Sigmoid colon (tissue), 7 donors: ENCODE data around the gene SLC45A2. TPM values are rescaled to one million over a fixed set of nuclear protein-coding genes. Genes with fewer than 3 reads are reported as not detected.

ENCODE experiments used
- DNase-seq: peaks from one replicate; pipeline ENCODE4 v3.0.0-alpha.2; 2019
- H3K27ac ChIP-seq, 4 donors: fragments of 200-600 bp; sonication (generic); one replicate each; pipeline ENCODE4 v1.5.1; 2016 to 2019; ENCODE audit warnings: mild to moderate bottlenecking in 1 of 4
- H3K27me3 ChIP-seq, 3 donors: fragments of 200-600 bp; sonication (generic); one replicate each; pipeline ENCODE4 v1.5.1; 2019; ENCODE audit warnings: mild to moderate bottlenecking in 1 of 3
- H3K36me3 ChIP-seq, 4 donors: fragments of 200-600 bp; sonication (generic); one replicate each; pipeline ENCODE4 v1.5.1; 2016 to 2019
- H3K4me1 ChIP-seq, 4 donors: fragments of 200-600 bp; sonication (generic); one replicate each; pipeline ENCODE4 v1.5.1; 2017 to 2019
- H3K4me3 ChIP-seq, 4 donors: fragments of 200-600 bp; sonication (generic); one replicate each; pipeline ENCODE4 v1.5.1; 2017 to 2019; ENCODE audit warnings: mild to moderate bottlenecking in 2 of 4, moderate library complexity in 1 of 4
- H3K9me3 ChIP-seq, 4 donors: fragments of 200-600 bp in 3 of 4; sonication (generic) in 3 of 4; one replicate each; pipeline versions ENCODE4 v1.5.1 to v1.6.1; 2013 to 2019
- EP300 ChIP-seq, 4 donors: sonication (generic); formaldehyde crosslinking; IDR thresholded peaks; one replicate each; pipeline ENCODE4 v1.6.1; 2017; ENCODE audit warnings: antibody characterized with exemption in 4 of 4
- POLR2A ChIP-seq, 2 donors: fragments of 450-650 bp; IDR thresholded peaks; one replicate each; pipeline ENCODE4 v1.6.1; 2016; ENCODE audit warnings: antibody characterized with exemption in 2 of 2, mild to moderate bottlenecking in 2 of 2, moderate library complexity in 2 of 2
- POLR2AphosphoS5 ChIP-seq, 4 donors: sonication (generic); formaldehyde crosslinking; IDR thresholded peaks; one replicate each; pipeline ENCODE4 v1.6.1; 2017; ENCODE audit warnings: antibody characterized with exemption in 4 of 4
- WGBS, 2 donors: extraction: QIAGEN DNeasy Blood & Tissue Kit; methylation state at CpG; one replicate each; pipeline ENCODE4 v1.1.7; 2013; 5-methylcytosine and 5-hydroxymethylcytosine counted together
- intact Hi-C: fragments of 100-400 bp; cut with DNase I; formaldehyde crosslinking; loops from one replicate; pipeline ENCODE4 v1.15.1; 2023
- polyA plus RNA-seq, 3 donors: library from polyadenylated mRNA; stranded (reverse); fragments of 200-250 nt; gene quantifications; one replicate each; pipeline ENCODE4 v1.2.3, GENCODE V29; 2013
- total RNA-seq, 4 donors: library from RNA; depleted of rRNA; stranded (reverse); fragments of >200 nt; gene quantifications; one replicate each; pipeline ENCODE4 v1.1.0, GENCODE V29; 2016
- TF ChIP-seq, protein P1 (sequence below), 4 experiments: fragments of 450-650 bp in 3 of 4; fragments of 200-600 bp in 1 of 4; IDR thresholded peaks; one replicate each; pipeline ENCODE4 v1.5.1; 2016 to 2019; ENCODE audit warnings: antibody characterized with exemption in 4 of 4, mild to moderate bottlenecking in 3 of 4, moderate library complexity in 2 of 4
- donor health status: healthy with polysubstance abuse.
- donor health status: Bipolar disorder and iron deficiency.
- donor health status: healthy.

The SLC45A2 gene
- total and polyA plus RNA-seq, 7 donors = 0.03 to 0.27 TPM; not detected in 5

DNA sequence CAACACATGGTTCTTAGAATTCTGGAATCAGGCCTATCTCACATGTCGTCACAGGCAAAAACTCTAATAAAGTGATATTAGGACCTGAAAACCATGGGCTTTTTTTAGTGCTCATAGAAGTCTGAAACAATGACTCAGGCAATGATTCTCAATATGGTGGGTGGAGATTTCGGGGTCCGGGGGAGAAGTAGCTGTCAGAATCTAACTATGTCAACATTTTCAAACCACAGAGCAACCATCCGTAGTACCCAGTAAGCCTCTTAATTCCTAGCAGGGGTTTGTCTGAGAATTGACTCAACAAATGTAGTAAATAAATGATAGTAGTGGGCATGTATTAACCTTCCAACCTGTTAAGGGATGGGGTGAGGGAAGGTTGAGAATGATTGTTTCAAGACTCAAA is 20.7 kb upstream of the SLC45A2 start:
- Histone ChIP-seq H3K9me3 (no peaks in the 10 kb centered on the region), H3K36me3 (peaks cover 0 to 31% (median 3%) of the 10 kb centered on the region in 4 donors), H3K27me3 (no peaks in the 10 kb centered on the region), H3K27ac (peak overlapping the region in 1 of 4 donors; percentile 1), H3K4me1 (peaks cover 0 to 30% (median 15%) of the 10 kb centered on the region in 4 donors), H3K4me3 (no peak overlapping the region)
- TF ChIP-seq, protein P1, sequence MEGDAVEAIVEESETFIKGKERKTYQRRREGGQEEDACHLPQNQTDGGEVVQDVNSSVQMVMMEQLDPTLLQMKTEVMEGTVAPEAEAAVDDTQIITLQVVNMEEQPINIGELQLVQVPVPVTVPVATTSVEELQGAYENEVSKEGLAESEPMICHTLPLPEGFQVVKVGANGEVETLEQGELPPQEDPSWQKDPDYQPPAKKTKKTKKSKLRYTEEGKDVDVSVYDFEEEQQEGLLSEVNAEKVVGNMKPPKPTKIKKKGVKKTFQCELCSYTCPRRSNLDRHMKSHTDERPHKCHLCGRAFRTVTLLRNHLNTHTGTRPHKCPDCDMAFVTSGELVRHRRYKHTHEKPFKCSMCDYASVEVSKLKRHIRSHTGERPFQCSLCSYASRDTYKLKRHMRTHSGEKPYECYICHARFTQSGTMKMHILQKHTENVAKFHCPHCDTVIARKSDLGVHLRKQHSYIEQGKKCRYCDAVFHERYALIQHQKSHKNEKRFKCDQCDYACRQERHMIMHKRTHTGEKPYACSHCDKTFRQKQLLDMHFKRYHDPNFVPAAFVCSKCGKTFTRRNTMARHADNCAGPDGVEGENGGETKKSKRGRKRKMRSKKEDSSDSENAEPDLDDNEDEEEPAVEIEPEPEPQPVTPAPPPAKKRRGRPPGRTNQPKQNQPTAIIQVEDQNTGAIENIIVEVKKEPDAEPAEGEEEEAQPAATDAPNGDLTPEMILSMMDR (IDR thresholded peaks at IDR 0.05) = no peak
- TF ChIP-seq POLR2A (IDR thresholded peaks at IDR 0.05) (no peak), EP300 (IDR thresholded peaks at IDR 0.05) (no peak), POLR2AphosphoS5 (IDR thresholded peaks at IDR 0.05) (no peak)
- DNase-seq = no peak
- intact Hi-C loops = loop anchor here (5.0 to 10.0 kb wide), 4 partner anchors 37 to 910 kb away; partner anchors contain the start of genes BRIX1, C1QTNF3 and RAD1
- 90 to 93% methylated on average over 4 of the region's 4 CpGs for WGBS, 2 donors

DNA sequence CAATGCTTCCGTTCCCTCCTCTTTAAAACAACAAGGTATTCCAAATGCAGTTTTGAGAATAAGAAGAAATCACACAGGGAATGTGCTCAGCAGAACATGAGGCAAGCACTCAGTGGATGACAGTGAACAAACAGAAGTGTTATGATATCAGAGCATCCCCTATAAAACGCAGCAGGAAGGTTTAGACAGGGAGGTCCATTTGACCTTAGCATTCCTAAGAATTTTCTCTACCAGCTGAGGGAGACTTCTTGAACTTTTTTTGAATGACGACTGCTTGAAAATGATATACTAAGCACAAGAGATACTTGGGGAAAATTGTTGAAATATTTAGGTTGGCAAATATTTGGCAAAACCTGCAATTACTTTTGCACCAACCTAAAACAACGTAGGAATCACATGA is 19.4 kb upstream of the SLC45A2 start:
- Histone ChIP-seq H3K27ac (no peak overlapping the region), H3K4me1 (peaks cover 0 to 30% (median 13%) of the 10 kb centered on the region in 4 donors), H3K27me3 (no peaks in the 10 kb centered on the region), H3K9me3 (no peaks in the 10 kb centered on the region), H3K36me3 (peaks cover 0 to 31% (median 3%) of the 10 kb centered on the region in 4 donors), H3K4me3 (no peak overlapping the region)
- intact Hi-C loops = loop anchor here (10.0 kb wide), 2 partner anchors 481 to 911 kb away; partner anchors contain the start of genes BRIX1 and RAD1
- WGBS, 2 donors = 79 to 89% methylated on average over 4 of the region's 4 CpGs
- DNase-seq = no peak
- TF ChIP-seq, protein P1 (IDR thresholded peaks at IDR 0.05) = no peak
- TF ChIP-seq EP300 (IDR thresholded peaks at IDR 0.05) (no peak), POLR2AphosphoS5 (IDR thresholded peaks at IDR 0.05) (no peak), POLR2A (IDR thresholded peaks at IDR 0.05) (no peak)

DNA sequence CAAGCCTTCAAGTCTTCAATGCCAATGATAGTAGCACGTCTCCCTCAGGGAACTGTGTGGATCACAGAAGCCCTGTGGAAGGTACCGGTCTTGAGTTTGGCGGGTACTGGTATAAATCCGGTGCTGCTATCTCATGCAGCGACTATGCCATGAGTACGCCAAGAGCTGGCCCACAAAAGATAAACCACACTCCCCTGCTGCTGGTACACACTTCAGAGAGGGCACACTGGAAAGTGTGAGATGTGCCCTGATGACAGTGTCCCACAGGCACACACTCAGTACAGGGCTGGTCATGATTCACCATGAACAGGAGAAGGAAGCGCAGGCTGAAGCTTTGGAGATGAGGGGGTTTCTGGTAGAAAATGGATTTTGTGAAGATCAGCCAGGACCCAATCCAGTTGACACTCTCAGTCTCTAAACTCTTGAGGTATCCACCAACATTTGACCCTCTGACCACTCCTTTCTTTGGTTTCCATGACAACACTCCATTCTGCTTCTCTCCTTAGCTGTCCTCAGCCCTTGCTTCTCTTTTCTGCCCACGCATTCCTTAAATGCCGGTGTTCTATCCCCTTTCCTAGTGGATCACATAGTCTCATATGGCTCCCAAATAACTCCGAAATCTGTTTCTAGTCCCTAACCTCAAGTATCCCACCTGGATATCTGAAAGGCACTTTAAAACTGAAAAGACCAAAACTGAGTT is 18.3 kb upstream of the SLC45A2 start:
- H3K4me1 ChIP-seq = peaks cover 0 to 26% (median 12%) of the 10 kb centered on the region in 4 donors

DNA sequence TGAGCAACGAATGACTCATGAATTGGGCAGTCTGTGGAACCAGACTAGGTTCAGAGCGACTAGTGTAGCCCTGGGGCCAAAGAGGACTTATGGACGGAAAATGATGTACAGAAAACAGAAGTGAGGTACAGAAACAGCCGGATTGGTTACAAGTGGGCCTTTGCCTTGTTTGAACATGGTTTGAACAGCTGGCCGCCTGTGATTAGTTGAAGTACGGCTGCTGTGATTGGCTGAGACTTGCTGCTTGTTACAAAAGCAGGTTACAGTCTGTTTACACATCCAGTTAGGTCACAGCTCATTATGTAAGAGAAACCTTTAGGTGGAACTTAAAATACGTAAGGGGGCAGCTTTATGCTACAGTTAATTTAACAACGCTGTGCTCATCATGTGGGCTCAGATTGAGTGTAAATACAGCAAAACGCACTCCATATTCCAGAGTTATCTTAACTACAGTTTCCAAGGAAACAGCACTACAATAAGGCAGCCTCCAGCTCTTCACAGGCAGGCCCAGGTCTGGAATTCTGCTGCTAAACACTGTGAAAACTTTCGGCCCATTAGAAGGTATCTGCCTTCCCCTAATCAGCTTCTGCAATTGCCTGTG is 16.8 kb upstream of the SLC45A2 start:
- Histone ChIP-seq H3K9me3 (no peaks in the 10 kb centered on the region), H3K36me3 (peaks cover 0 to 31% (median 3%) of the 10 kb centered on the region in 4 donors), H3K4me3 (no peak overlapping the region), H3K4me1 (peaks cover 0 to 21% (median 7%) of the 10 kb centered on the region in 4 donors), H3K27ac (peak overlapping the region; percentile 58 to 78 (median 62)), H3K27me3 (no peaks in the 10 kb centered on the region)
- intact Hi-C loops = loop anchor here (10.0 kb wide), 2 partner anchors 483 to 913 kb away; partner anchors contain the start of genes BRIX1 and RAD1
- peak; percentile 85 for DNase-seq
- TF ChIP-seq POLR2A (IDR thresholded peaks at IDR 0.05) (no peak), POLR2AphosphoS5 (IDR thresholded peaks at IDR 0.05) (peak in 1 of 4 donors; percentile 33), EP300 (IDR thresholded peaks at IDR 0.05) (no peak)
- TF ChIP-seq, protein P1 (IDR thresholded peaks at IDR 0.05) = no peak
- 31 to 66% methylated on average over 10 of the region's 10 CpGs for WGBS, 2 donors

More for the DNA sequence above, 18.3 kb upstream of the SLC45A2 start:
- TF ChIP-seq, protein P1 (IDR thresholded peaks at IDR 0.05) = no peak
- no peak for TF ChIP-seq POLR2AphosphoS5 (IDR thresholded peaks at IDR 0.05)
- TF ChIP-seq EP300 (IDR thresholded peaks at IDR 0.05) = no peak
- no peak for TF ChIP-seq POLR2A (IDR thresholded peaks at IDR 0.05)
- Histone ChIP-seq H3K4me3 (no peak overlapping the region), H3K27me3 (no peaks in the 10 kb centered on the region), H3K36me3 (peaks cover 0 to 31% (median 3%) of the 10 kb centered on the region in 4 donors), H3K27ac (no peak overlapping the region), H3K9me3 (no peaks in the 10 kb centered on the region)
- intact Hi-C loops = loop anchor here (10.0 kb wide), 2 partner anchors 482 to 912 kb away; partner anchors contain the start of genes BRIX1 and RAD1
- WGBS, 2 donors = 98% methylated on average over 10 of the region's 10 CpGs
- no peak for DNase-seq
